Measurements from ENCODE around the gene DLGAP4.

GRCh38 chr20:36411861-36412454 lies 105.8 kb downstream of the DLGAP4 start:
- TF ChIP-seq, protein P1, sequence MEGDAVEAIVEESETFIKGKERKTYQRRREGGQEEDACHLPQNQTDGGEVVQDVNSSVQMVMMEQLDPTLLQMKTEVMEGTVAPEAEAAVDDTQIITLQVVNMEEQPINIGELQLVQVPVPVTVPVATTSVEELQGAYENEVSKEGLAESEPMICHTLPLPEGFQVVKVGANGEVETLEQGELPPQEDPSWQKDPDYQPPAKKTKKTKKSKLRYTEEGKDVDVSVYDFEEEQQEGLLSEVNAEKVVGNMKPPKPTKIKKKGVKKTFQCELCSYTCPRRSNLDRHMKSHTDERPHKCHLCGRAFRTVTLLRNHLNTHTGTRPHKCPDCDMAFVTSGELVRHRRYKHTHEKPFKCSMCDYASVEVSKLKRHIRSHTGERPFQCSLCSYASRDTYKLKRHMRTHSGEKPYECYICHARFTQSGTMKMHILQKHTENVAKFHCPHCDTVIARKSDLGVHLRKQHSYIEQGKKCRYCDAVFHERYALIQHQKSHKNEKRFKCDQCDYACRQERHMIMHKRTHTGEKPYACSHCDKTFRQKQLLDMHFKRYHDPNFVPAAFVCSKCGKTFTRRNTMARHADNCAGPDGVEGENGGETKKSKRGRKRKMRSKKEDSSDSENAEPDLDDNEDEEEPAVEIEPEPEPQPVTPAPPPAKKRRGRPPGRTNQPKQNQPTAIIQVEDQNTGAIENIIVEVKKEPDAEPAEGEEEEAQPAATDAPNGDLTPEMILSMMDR (IDR thresholded peaks at IDR 0.05), result no peak
- no peak for TF ChIP-seq ZFX (IDR thresholded peaks at IDR 0.05; ENCODE audit: borderline replicate concordance)
